GM19099 (cell line): Measurements from ENCODE around the gene RUNX1.

ENCODE experiments used
- POLR2A ChIP-seq: IDR thresholded peaks from 3 replicates; pipeline ENCODE4 v1.6.1; 2011; ENCODE audit warnings: low read depth; ENCODE audit not compliant: insufficient read length; ENCODE audit errors: extremely low read depth

Gene RUNX1

DNA sequence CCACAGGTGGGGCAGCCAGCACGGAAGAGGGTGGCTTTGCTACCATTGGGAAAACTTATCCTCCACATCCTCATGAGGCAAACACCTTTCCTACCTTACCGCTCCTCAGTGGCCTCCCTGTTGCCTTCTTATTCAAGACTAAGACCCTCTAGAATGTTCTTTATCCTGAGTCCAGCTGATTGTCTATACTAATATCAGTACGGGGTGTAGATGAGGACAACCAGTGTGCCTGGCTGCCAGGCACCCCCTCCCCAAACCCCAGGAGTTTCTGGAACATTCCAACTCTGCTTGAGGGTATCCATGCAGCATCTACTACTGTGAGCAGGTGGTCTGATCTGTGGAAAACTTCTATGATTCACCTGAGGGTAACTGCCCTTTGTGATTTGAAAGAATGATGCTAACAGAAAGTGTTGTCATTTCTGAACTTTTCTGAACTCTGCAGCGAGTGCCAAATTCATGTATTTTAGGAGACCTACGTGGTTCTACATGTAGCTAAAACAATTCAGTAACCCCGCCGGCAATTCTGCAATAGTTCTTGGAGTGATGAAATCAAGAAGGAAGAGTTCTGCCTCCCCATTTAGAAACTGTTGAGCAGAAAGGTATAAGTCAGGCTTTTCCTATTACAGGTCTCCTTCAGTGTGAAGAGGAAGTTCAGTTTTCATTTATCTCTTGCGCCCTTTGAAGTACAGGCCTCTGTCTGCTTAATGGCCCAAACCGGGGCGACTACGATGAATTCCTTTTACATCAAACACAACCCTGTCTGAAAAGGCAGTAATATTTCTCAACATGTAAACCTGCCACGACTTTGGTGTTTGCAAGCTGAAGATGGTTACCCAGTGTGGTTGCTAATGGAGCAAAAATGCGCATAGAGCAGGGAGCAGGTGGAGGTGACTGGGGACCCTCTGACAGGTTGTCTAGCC, 80.4 kb downstream of the RUNX1 start:
- TF ChIP-seq POLR2A = no peak

DNA sequence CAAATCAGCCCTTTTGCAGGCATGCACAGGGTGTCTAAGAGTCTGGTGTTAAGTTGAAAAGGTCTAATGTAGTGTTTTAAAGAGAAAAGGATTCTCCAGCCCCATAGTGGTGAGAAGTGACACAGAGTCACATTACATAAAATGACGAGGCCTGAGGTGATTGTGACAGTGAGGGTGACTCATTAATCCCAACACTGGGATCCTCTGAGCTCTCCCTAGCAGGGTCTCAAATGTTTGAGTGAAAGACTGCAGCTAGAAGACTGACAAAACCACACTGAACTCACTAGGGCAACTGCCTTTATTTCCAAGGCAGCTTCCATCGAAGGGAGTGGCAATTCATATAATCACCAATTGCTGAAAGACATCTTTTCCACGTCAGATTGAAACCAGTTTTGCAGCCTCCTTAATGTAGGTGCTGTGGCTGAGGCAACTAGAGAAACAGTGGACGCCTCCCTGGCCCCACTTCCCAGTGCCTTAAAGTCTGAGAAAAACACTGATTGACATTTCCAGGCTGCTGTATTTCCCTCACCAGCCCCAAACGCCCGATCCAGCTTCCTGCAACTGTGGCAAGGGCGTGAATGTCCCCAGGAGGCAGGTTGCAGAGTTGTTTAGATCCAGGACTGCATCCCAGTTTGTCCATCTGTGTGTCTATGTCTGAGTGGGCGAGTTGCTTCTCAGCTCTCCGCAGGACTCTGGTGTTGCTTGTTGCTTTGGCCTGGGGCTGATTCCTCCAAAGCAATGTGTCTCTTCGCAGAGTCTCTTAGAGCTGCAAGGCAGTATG, 81.4 kb downstream of the RUNX1 start:
- no peak for TF ChIP-seq POLR2A

GRCh38 chr21:34965200-34966174, 83.6 kb downstream of the RUNX1 start:
- TF ChIP-seq POLR2A = no peak

- TF ChIP-seq POLR2A = no peak
Measured at GRCh38 chr21:34962586-34963222, 86.4 kb downstream of the RUNX1 start.

DNA sequence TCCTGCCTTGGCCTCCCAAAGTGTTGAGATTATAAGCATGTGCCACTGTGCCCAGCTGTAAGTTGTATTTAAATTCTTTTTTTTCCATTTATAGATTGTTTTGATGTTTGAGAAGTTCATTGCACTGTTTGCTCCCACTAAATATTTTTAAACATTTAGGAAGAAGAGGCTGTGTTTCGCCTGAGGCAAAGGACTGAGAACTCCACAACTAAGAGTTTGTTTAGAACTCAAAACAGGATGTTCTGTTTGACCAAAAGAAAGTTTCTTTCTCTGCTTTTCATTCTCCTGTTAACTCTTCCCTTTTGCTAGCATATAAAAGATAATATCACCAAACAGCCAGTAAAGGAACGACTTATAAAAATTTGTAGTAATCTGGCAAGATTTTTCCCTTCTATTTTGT, 87.0 kb downstream of the RUNX1 start:
- no peak for TF ChIP-seq POLR2A

- TF ChIP-seq POLR2A = no peak
Measured at GRCh38 chr21:34960687-34961086, 88.4 kb downstream of the RUNX1 start.

DNA sequence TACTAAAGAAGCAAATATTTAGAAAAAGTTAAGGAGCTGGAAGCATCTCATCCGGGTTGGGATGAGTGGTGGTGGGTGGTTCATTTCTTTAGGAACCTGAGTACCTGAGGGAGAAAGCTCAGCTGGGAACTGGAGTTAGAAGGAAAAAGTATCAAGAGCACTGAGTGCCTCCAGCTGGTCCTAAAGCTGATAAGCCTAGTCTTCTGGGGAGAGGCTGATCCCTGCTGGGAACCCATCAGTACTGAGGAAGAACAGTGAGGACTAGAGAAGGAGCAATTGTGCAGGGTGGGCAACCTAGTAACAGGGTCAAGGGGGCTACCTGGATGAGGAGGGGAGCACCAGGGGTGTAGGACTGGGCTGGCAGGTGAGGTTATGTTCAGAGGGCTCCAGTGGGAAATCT, 89.5 kb downstream of the RUNX1 start:
- no peak for TF ChIP-seq POLR2A

GRCh38 chr21:34958040-34958439, 91.1 kb downstream of the RUNX1 start:
- no peak for TF ChIP-seq POLR2A

- TF ChIP-seq POLR2A = no peak
Measured at GRCh38 chr21:34956416-34957316, 92.4 kb downstream of the RUNX1 start.

DNA sequence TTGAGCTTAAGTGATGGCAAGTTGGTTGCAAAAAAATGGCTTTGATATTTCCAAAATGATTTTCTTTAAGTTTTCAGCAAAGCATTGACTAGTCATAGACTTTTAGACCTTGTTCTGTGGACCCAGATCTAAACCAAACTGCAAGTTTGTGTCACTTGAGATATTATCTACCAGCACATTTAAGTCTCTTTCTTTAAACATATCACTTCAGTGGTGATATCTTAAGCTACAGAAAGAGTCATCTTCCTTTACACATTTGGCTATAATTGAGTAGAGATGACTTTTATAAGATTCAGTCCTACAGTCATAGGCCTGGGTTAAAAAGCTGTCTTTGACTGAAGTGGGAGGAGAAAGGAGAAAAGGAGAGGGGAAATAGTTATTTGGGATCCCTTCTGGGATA, 95.2 kb downstream of the RUNX1 start:
- no peak for TF ChIP-seq POLR2A

DNA sequence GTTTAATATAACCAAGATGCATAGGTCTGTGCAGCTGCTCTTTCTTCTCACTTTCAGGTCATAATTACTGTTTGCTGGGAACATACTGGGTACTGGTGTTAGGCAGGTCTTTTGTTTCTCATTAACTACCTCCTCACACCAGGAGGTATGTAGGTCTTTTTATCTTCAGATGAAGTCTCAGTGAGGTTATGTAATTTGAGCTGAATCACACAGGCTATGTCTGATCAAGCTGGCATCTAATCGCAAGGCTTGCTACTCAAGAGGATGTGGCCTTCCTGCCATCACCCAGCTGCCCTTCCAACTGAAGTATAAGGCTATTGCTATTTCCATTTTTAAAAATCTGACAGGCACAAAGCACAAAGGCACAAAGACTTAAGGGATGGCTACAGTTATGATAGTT, 96.4 kb downstream of the RUNX1 start:
- no peak for TF ChIP-seq POLR2A

DNA sequence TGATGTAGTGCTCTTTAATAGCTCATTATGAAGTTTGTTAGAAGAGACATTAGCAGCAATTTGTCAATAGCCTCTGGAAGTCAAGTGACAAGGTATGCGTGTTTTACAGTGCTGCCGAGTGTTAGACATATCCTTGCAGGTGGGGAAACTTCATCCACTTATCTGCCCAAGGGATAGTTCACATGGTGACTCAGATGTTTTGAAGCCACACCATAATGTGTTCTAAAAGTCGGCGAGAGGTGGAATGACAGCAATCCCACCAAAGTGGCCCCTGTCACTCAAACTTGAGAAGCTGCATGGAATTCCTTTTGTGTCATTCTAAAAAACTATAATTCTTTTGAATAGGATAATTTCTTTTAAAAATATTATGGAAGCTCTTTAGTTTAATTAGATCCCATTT, 98.1 kb downstream of the RUNX1 start:
- no peak for TF ChIP-seq POLR2A

DNA sequence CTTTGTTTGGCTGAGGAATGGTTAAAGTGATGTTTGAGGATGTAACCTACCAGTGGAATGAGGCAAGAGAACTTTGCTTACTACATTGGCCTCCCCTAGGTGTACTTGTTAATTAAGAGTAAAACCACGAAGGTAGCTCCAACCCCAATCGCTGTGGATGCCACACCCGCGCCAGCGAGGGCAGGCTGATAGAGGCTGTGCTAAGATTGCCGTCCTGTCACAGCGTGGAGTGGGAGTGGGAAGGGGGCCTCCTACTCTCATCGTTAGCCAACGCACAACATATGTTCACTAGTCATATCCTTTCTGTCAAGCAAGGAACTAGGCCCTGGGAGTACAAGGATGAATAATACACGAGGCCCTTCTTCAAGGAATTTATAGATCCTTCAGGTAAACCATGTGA, 99.6 kb downstream of the RUNX1 start:
- no peak for TF ChIP-seq POLR2A
